GM21526 (cell line): ENCODE measurements around the gene SZRD1.

ENCODE experiments used
- ATAC-seq: cut with Tn5 transposase; IDR thresholded peaks from one replicate; pipeline ENCODE4 v1.9.1; 2021; ENCODE audit warnings: moderate library complexity; ENCODE audit not compliant: unreplicated experiment, low FRiP score

SZRD1 gene

GRCh38 chr1:16367258-16367967, 371 bp downstream of the SZRD1 start:
- peak; percentile 55 for ATAC-seq

GRCh38 chr1:16367968-16368890, 1.2 kb downstream of the SZRD1 start:
- no peak for ATAC-seq

- no peak for ATAC-seq
Measured at GRCh38 chr1:16369821-16370220, 2.8 kb downstream of the SZRD1 start.

- no peak for ATAC-seq
Measured at GRCh38 chr1:16371725-16372124, 4.7 kb downstream of the SZRD1 start.

GRCh38 chr1:16372535-16373285, 5.7 kb downstream of the SZRD1 start:
- ATAC-seq = no peak

- ATAC-seq = no peak
Measured at GRCh38 chr1:16374266-16374665, 7.2 kb downstream of the SZRD1 start.

GRCh38 chr1:16375521-16376340, 8.7 kb downstream of the SZRD1 start:
- ATAC-seq = no peak

- no peak for ATAC-seq
Measured at GRCh38 chr1:16376971-16377370, 9.9 kb downstream of the SZRD1 start.

GRCh38 chr1:16378443-16378842, 11.4 kb downstream of the SZRD1 start:
- ATAC-seq = no peak

GRCh38 chr1:16380868-16381267, 13.8 kb downstream of the SZRD1 start:
- no peak for ATAC-seq

GRCh38 chr1:16383888-16384287, 16.8 kb downstream of the SZRD1 start:
- ATAC-seq = no peak

- no peak for ATAC-seq
Measured at GRCh38 chr1:16385659-16386453, 18.8 kb downstream of the SZRD1 start.

- ATAC-seq = no peak
Measured at GRCh38 chr1:16386454-16387113, 19.5 kb downstream of the SZRD1 start.

GRCh38 chr1:16387201-16388188, 20.5 kb downstream of the SZRD1 start:
- ATAC-seq = no peak

GRCh38 chr1:16391411-16391810, 24.4 kb downstream of the SZRD1 start:
- ATAC-seq = no peak

- ATAC-seq = no peak
Measured at GRCh38 chr1:16392740-16393569, 25.9 kb downstream of the SZRD1 start.
